ENCODE data around the gene MED16.

Gene MED16

GRCh38 chr19:876780-877314, 16.1 kb downstream of the MED16 start:
- H3K4me3 ChIP-seq (ENCODE audit: low read depth, low read length) = no peak overlapping the region
- no peaks in the 10 kb centered on the region for H3K9me3 ChIP-seq (ENCODE audit: severe bottlenecking)
- no peaks in the 10 kb centered on the region for H3K27me3 ChIP-seq (ENCODE audit: insufficient read depth, low read depth, severe bottlenecking)
- no peak for DNase-seq
- no peak overlapping the region for H3K27ac ChIP-seq
- no peak for TF ChIP-seq CTCF (IDR thresholded peaks at IDR 0.05; ENCODE audit: low read depth, low read length)
- peaks cover 54% of the 10 kb centered on the region for H3K36me3 ChIP-seq

DNA sequence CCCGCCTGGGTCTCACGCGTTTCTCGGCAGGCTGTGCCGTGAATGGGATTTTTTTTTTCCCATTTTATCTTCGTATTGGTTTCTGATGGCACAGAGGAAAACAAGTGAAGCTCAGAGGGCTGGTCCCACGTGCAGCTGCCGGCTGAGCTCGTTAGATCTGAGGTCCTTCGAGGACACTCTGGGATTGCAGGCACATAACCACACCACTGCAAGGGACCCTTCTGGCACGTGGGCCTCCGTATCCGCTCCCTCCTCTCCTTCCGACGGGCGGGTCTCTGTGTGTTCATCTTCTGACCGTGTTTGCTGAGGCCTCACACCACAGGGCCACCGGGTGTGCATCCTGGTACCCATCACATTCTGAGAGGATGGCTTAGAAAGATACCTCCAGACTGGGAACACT, 16.9 kb downstream of the MED16 start:
- Histone ChIP-seq H3K36me3 (peaks cover 50% of the 10 kb centered on the region), H3K4me3 (ENCODE audit: low read depth, low read length) (no peak overlapping the region), H3K27me3 (ENCODE audit: insufficient read depth, low read depth, severe bottlenecking) (no peaks in the 10 kb centered on the region), H3K9me3 (ENCODE audit: severe bottlenecking) (no peaks in the 10 kb centered on the region), H3K27ac (no peak overlapping the region)
- no peak for DNase-seq
- TF ChIP-seq CTCF (IDR thresholded peaks at IDR 0.05; ENCODE audit: low read depth, low read length) = no peak

DNA sequence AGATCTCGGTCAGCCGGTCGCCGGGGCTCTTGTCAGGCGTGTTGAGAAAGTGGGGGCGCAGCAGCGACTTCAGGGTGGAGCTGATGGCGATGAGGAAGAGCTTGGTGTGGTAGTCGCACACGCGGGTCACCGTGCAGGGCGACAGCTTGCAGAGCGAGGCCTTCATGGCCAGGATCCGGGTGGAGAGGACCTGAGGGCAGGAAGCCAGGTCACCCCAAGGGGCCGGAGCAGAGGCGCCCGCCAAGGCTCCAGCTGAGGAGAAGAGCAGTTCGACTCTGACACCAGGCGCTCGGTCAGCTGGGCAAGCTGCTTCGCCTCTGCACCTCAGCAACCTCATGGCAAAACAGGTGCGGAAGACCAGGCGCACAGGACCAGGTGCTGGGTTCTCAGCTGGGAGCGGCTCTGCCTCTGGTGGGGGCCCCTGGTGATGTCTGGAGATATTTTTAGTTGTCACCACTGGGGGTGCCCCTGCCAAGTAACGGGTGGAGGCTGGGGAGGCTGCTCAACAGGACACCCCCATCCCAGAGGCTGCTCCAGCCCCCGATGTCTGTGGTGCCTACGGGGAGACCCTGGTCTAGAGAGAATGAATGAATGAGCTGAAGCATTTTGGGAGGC, 17.6 kb downstream of the MED16 start:
- no peaks in the 10 kb centered on the region for H3K9me3 ChIP-seq (ENCODE audit: severe bottlenecking)
- H3K36me3 ChIP-seq = peaks cover 50% of the 10 kb centered on the region
- H3K27ac ChIP-seq = no peak overlapping the region
- no peak for DNase-seq
- peak; percentile 7; the same call in 1 of the 2 replicates for TF ChIP-seq CTCF (IDR thresholded peaks at IDR 0.05; ENCODE audit: low read depth, low read length)
- H3K27me3 ChIP-seq (ENCODE audit: insufficient read depth, low read depth, severe bottlenecking) = no peaks in the 10 kb centered on the region
- H3K4me3 ChIP-seq (ENCODE audit: low read depth, low read length) = no peak overlapping the region

DNA sequence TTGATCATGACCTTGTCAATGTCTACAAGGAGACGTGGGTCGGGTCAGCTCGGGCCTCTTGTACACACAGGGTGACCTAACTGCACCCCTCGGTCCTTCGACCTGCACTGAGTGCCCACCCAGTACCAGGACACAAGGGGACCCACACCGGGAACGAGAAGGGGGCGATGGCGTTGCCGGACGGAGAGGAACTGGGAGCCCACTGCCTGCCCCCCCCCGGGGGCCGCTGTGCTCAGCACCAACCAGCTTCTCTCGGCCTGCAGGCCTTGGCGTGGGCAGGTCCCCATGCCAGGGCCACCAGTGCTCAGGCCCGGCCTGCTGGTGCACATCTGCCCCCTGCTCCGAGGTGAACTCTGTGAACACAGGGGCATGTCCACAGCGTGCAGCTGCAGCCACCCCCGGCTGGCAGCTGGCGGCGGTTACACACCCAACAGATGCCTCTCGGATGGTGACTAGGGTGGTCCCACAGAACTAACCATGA, 19.4 kb downstream of the MED16 start:
- Histone ChIP-seq H3K4me3 (ENCODE audit: low read depth, low read length) (no peak overlapping the region), H3K9me3 (ENCODE audit: severe bottlenecking) (no peaks in the 10 kb centered on the region), H3K27ac (no peak overlapping the region), H3K27me3 (ENCODE audit: insufficient read depth, low read depth, severe bottlenecking) (no peaks in the 10 kb centered on the region), H3K36me3 (peaks cover 62% of the 10 kb centered on the region)
- no peak for DNase-seq
- no peak for TF ChIP-seq CTCF (IDR thresholded peaks at IDR 0.05; ENCODE audit: low read depth, low read length)

DNA sequence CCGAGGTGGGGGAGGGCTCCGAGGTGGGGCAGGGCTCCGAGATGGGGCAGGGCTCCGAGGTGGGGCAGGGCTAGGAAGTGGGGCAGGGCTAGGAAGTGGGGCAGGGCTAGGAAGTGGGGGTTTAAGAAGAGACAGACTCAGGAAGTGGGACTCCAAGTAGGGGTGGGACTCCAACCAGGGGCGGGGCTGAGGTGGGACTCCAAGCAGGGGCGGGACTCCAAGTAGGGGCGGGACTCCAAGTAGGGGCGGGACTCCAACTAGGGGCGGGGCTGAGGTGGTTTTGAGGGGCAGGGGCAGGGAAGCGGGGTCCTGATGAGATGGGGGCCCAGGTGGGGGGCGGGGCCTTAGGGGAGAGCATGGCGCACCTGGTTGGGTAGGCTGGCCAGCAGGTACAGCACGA, 19.9 kb downstream of the MED16 start:
- H3K4me3 ChIP-seq (ENCODE audit: low read depth, low read length) = no peak overlapping the region
- no peaks in the 10 kb centered on the region for H3K9me3 ChIP-seq (ENCODE audit: severe bottlenecking)
- peaks cover 67% of the 10 kb centered on the region for H3K36me3 ChIP-seq
- H3K27ac ChIP-seq = no peak overlapping the region
- DNase-seq = peak; percentile 74
- no peak for TF ChIP-seq CTCF (IDR thresholded peaks at IDR 0.05; ENCODE audit: low read depth, low read length)
- no peaks in the 10 kb centered on the region for H3K27me3 ChIP-seq (ENCODE audit: insufficient read depth, low read depth, severe bottlenecking)

Data from WERI-Rb-1 (cell line).